ENCODE results near the gene MPDZ. TPM values are rescaled to one million over a fixed set of nuclear protein-coding genes. Genes with fewer than 3 reads are reported as not detected.

MPDZ gene
- total and polyA plus RNA-seq, 2 of the 4 experiments (the other 2 are of a cell fraction), result 18.8 to 39.3 TPM

GRCh38 chr9:13166996-13167395 is 112.5 kb downstream of the MPDZ start:
- H3K4ac ChIP-seq (ENCODE audit: low read depth, low read length), result no peak overlapping the region
- no peak overlapping the region for H3K56ac ChIP-seq (ENCODE audit: extremely low read depth, insufficient read depth, low read length)
- no peak overlapping the region for H3K4me2 ChIP-seq (ENCODE audit: low read depth, low read length)
- H3K9ac ChIP-seq (ENCODE audit: low read depth, low read length), result no peak overlapping the region
- no peak overlapping the region for H4K8ac ChIP-seq (ENCODE audit: low read depth in 2 of 2, low read length in 2 of 2)
- H3K27ac ChIP-seq (ENCODE audit: insufficient read depth, low read length), result no peak overlapping the region
- no peaks in the 10 kb centered on the region for H3K79me1 ChIP-seq (ENCODE audit: low read depth in 1 of 2, low read length in 2 of 2)
- H2BK20ac ChIP-seq (ENCODE audit: low read depth, low read length), result no peak overlapping the region
- H3K4me1 ChIP-seq (ENCODE audit: control insufficient read depth, insufficient read depth, low read length), result no peaks in the 10 kb centered on the region
- DNase-seq (no peak), ATAC-seq (ENCODE audit: low read depth) (no peak)
- H4K91ac ChIP-seq (ENCODE audit: insufficient read depth, low read depth, low read length), result no peak overlapping the region
- TF ChIP-seq POLR2A (IDR thresholded peaks at IDR 0.05; ENCODE audit: low read depth, low read length), result no peak
- TF ChIP-seq CTCF (conservative IDR thresholded peaks at IDR 0.05; ENCODE audit: low read depth, low read length), result no peak
- no peak for TF ChIP-seq CHD1 (IDR thresholded peaks at IDR 0.05; ENCODE audit: low read depth, low read length)
- TF ChIP-seq MXI1 (IDR thresholded peaks at IDR 0.05; ENCODE audit: borderline replicate concordance, low read depth, low read length), result no peak
- TF ChIP-seq BHLHE40 (IDR thresholded peaks at IDR 0.05; ENCODE audit: low read depth, low read length), result no peak
- TF ChIP-seq USF2 (IDR thresholded peaks at IDR 0.05; ENCODE audit: low read depth, low read length), result no peak
- no peak for TF ChIP-seq CEBPB (IDR thresholded peaks at IDR 0.05; ENCODE audit: low read depth, low read length)
- no peak for TF ChIP-seq RAD21 (IDR thresholded peaks at IDR 0.05; ENCODE audit: low read length)
- TF ChIP-seq ELK1 (IDR thresholded peaks at IDR 0.05; ENCODE audit: borderline replicate concordance, low read depth, low read length), result no peak
- TF ChIP-seq FOS (IDR thresholded peaks at IDR 0.05; ENCODE audit: low read depth, low read length), result no peak
- TF ChIP-seq RFX5 (IDR thresholded peaks at IDR 0.05; ENCODE audit: low read depth, low read length), result no peak
- no peak for TF ChIP-seq MAZ (IDR thresholded peaks at IDR 0.05; ENCODE audit: borderline replicate concordance, low read depth, low read length)
- no peak for TF ChIP-seq RCOR1 (IDR thresholded peaks at IDR 0.05; ENCODE audit: insufficient replicate concordance, low read length)
- TF ChIP-seq NFE2L2 (IDR thresholded peaks at IDR 0.05; ENCODE audit: low read depth, low read length), result no peak
- no peak for TF ChIP-seq MAFK (IDR thresholded peaks at IDR 0.05; ENCODE audit: low read depth, low read length)
- H2BK15ac ChIP-seq (ENCODE audit: low read depth, low read length), result no peak overlapping the region
- H3K23ac ChIP-seq (ENCODE audit: low read depth, low read length), result no peak overlapping the region
- no peak overlapping the region for H2AK9ac ChIP-seq (replicated peaks; ENCODE audit: low read depth, low read length, poor library complexity)
- H4K20me1 ChIP-seq (ENCODE audit: insufficient read depth, low read length), result no peaks in the 10 kb centered on the region
- no peak overlapping the region for H3K14ac ChIP-seq (replicated peaks; ENCODE audit: low read depth, low read length)
- intact Hi-C loops (cut with micrococcal nuclease) (no loop called here), in situ Hi-C loops (cut with MboI; ENCODE audit: low sequenced_read_pairs) (no loop called here), dilution Hi-C loops (cut with HindIII; ENCODE audit: low sequenced_read_pairs, unreplicated experiment) (no loop called here)
- H3K36me3 ChIP-seq (ENCODE audit: control insufficient read depth, insufficient read depth, low read length), result peaks cover 9% of the 10 kb centered on the region
- no peak overlapping the region for H4K5ac ChIP-seq (ENCODE audit: low read depth, low read length)
- no peaks in the 10 kb centered on the region for H3K27me3 ChIP-seq (ENCODE audit: control insufficient read depth, insufficient read depth, low read length)
- H2AK5ac ChIP-seq (ENCODE audit: low read depth, low read length), result no peak overlapping the region
- H2BK5ac ChIP-seq (ENCODE audit: low read depth, low read length, poor library complexity, severe bottlenecking), result no peak overlapping the region
- no peak overlapping the region for H3K4me3 ChIP-seq (ENCODE audit: insufficient read depth, low read depth, low read length)
- no CpG with 5 or more reads among the region's 2 CpGs for WGBS, 2 experiments (ENCODE audit: extremely low coverage in 2 of 2, insufficient read length in 1 of 2)
- H3K9me3 ChIP-seq (ENCODE audit: control insufficient read depth, insufficient read depth, low read length), result no peaks in the 10 kb centered on the region
- POLR2A ChIA-PET (ENCODE audit: unreplicated experiment), result no interaction called here
- CTCF ChIA-PET, result no interaction called here
- peaks cover 6% of the 10 kb centered on the region for H3K9me1 ChIP-seq (ENCODE audit: insufficient read depth, low read length)
- H3K18ac ChIP-seq (ENCODE audit: low read depth, low read length), result no peak overlapping the region
- H2AFZ ChIP-seq (replicated peaks; ENCODE audit: low read length, poor library complexity), result no peak overlapping the region
- BruUV-seq (replicated peaks), result no TSS peak
- no peak overlapping the region for H2BK120ac ChIP-seq (ENCODE audit: low read depth, low read length)
